Measurements from ENCODE around the gene ALKBH1. TPM values are rescaled to one million over a fixed set of nuclear protein-coding genes. Genes with fewer than 3 reads are reported as not detected.
"Not testable (repeated sequence)": the region's sequence is repeated elsewhere in the genome, so short reads cannot be mapped to it uniquely, and the experiment has no call there.

Gene ALKBH1
- total RNA-seq, 4 donors from 2014 or later = 5.2 to 15.6 (median 10.4) TPM

DNA sequence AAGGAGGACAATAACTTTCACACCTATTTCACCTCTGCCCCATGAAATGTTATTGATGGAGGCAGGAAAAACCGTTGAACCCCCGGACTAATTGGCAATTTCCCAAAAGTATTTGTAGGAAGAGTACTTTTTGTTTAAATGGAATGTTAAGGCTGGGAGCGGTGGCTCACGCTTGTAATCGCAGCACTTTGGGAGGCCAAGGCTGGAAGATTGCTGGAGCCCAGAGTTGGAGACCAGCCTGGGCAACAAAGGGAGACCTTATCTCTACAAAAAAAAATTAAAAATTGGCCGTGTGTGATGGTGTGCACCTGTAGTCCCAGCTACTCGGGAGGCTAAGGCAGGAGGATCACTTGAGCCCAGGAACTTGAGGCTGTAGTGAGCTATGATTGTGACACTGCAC is 65.4 kb downstream of the ALKBH1 start:
- DNase-seq = no peak
- 23 to 47% methylated on average over 3 to 7 of the region's 7 CpGs for WGBS, 2 donors (ENCODE audit: low coverage in 1 of 2)
- Histone ChIP-seq H3K27ac (peak overlapping the region; percentile 60 to 80 (median 73)), H3K9me3 (no peaks in the 10 kb centered on the region), H3K36me3 (no peaks in the 10 kb centered on the region), H3K27me3 (no peaks in the 10 kb centered on the region), H3K4me3 (peak overlapping the region in 3 of 4 donors; percentile 27 to 49 (median 28)), H3K4me1 (peaks cover 5 to 17% (median 13%) of the 10 kb centered on the region in 4 donors)
- in situ Hi-C loops (cut with MboI; ENCODE audit: low pct_ligation_motif_present in 1 of 4, low pct_unique_long_range_greater_than_20kb in 1 of 4, low sequenced_read_pairs in 3 of 4) (no loop called here), intact Hi-C loops (cut with DNase I; ENCODE audit: low total_unique reads) (no loop called here)
- TF ChIP-seq EP300 (IDR thresholded peaks at IDR 0.05; ENCODE audit: low read depth) (no peak), POLR2AphosphoS5 (IDR thresholded peaks at IDR 0.05) (no peak), POLR2A (IDR thresholded peaks at IDR 0.05) (no peak)
- TF ChIP-seq, protein P1, sequence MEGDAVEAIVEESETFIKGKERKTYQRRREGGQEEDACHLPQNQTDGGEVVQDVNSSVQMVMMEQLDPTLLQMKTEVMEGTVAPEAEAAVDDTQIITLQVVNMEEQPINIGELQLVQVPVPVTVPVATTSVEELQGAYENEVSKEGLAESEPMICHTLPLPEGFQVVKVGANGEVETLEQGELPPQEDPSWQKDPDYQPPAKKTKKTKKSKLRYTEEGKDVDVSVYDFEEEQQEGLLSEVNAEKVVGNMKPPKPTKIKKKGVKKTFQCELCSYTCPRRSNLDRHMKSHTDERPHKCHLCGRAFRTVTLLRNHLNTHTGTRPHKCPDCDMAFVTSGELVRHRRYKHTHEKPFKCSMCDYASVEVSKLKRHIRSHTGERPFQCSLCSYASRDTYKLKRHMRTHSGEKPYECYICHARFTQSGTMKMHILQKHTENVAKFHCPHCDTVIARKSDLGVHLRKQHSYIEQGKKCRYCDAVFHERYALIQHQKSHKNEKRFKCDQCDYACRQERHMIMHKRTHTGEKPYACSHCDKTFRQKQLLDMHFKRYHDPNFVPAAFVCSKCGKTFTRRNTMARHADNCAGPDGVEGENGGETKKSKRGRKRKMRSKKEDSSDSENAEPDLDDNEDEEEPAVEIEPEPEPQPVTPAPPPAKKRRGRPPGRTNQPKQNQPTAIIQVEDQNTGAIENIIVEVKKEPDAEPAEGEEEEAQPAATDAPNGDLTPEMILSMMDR (IDR thresholded peaks at IDR 0.05) = no peak

DNA sequence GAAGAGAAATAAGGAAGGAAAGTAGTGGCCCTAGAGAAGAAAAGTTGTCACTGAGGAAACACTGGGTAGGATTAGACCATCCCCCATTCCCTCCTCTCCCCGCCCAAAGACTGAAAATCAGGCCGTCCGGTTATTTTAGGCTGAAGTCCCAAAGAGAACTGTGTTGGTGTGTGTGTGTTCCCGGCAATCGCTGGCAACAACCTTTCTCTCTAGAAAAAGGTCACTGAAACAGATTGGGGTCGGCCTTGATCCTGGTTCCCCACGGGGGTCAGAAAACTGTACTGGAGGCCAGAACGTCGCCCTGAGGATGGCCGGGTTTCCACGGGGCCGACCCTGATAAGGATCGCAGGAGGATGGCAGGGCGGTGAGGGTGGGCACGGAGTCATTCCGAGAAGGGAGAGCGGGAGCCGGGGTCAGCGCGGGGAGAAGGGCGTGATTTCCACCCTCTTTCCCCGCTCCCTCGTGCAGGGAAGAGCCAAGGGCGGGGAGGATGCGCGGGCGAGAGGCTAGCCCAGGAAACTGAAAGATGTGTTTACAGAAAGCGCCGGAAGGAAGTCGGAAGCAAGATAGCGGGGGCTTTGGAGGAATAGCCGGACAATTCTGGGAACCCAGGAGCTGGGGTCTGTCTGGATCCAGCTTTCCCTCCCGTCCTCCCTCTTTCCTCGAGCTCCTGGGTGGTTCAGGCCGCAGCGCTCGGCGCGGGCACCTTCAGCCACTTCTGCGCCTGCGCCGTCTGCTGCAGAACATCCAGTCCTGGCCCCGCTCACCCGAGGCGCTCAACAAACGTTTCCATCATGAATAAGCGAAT is 66.1 kb downstream of the ALKBH1 start:
- H3K4me3 ChIP-seq = peak overlapping the region; percentile 1 to 49 (median 28)
- intact Hi-C loops (cut with DNase I; ENCODE audit: low total_unique reads) = no loop called here
- peak; percentile 76 for DNase-seq
- WGBS, 2 donors (ENCODE audit: low coverage in 1 of 2) = 16 to 22% methylated on average over 8 to 47 of the region's 47 CpGs
- H3K27ac ChIP-seq = peak overlapping the region; percentile 60 to 80 (median 73)
- H3K36me3 ChIP-seq = no peaks in the 10 kb centered on the region
- peaks cover 5 to 15% (median 13%) of the 10 kb centered on the region in 4 donors for H3K4me1 ChIP-seq
- TF ChIP-seq POLR2AphosphoS5 (IDR thresholded peaks at IDR 0.05) (peak in 2 of 3 donors; percentile 21 to 24), EP300 (IDR thresholded peaks at IDR 0.05; ENCODE audit: low read depth) (no peak), POLR2A (IDR thresholded peaks at IDR 0.05) (peak; percentile 39)
- TF ChIP-seq, protein P1 (IDR thresholded peaks at IDR 0.05) = no peak
- in situ Hi-C loops (cut with MboI; ENCODE audit: low pct_ligation_motif_present in 1 of 4, low pct_unique_long_range_greater_than_20kb in 1 of 4, low sequenced_read_pairs in 3 of 4) = no loop called here
- no peaks in the 10 kb centered on the region for H3K27me3 ChIP-seq
- no peaks in the 10 kb centered on the region for H3K9me3 ChIP-seq

GRCh38 chr14:77640756-77641533 is 66.9 kb downstream of the ALKBH1 start:
- 59 to 88% methylated on average over 6 to 16 of the region's 16 CpGs for WGBS, 2 donors (ENCODE audit: low coverage in 1 of 2)
- Histone ChIP-seq H3K27me3 (no peaks in the 10 kb centered on the region), H3K4me1 (peaks cover 5 to 15% (median 13%) of the 10 kb centered on the region in 4 donors), H3K4me3 (peak overlapping the region in 2 of 4 donors; percentile 28 to 49), H3K36me3 (no peaks in the 10 kb centered on the region), H3K27ac (peak overlapping the region; percentile 60 to 80 (median 73)), H3K9me3 (no peaks in the 10 kb centered on the region)
- DNase-seq = peak; percentile 27
- in situ Hi-C loops (cut with MboI; ENCODE audit: low pct_ligation_motif_present in 1 of 4, low pct_unique_long_range_greater_than_20kb in 1 of 4, low sequenced_read_pairs in 3 of 4) (no loop called here), intact Hi-C loops (cut with DNase I; ENCODE audit: low total_unique reads) (no loop called here)
- no peak for TF ChIP-seq POLR2AphosphoS5 (IDR thresholded peaks at IDR 0.05)
- TF ChIP-seq, protein P1 (IDR thresholded peaks at IDR 0.05) = no peak

- Histone ChIP-seq H3K36me3 (no peaks in the 10 kb centered on the region), H3K27me3 (no peaks in the 10 kb centered on the region), H3K9me3 (no peaks in the 10 kb centered on the region), H3K4me3 (no peak overlapping the region), H3K27ac (no peak overlapping the region), H3K4me1 (peaks cover 5 to 15% (median 13%) of the 10 kb centered on the region in 4 donors)
- in situ Hi-C loops (cut with MboI; ENCODE audit: low pct_ligation_motif_present in 1 of 4, low pct_unique_long_range_greater_than_20kb in 1 of 4, low sequenced_read_pairs in 3 of 4) = no loop called here
- DNase-seq = no peak
- TF ChIP-seq POLR2AphosphoS5 (IDR thresholded peaks at IDR 0.05) = no peak
- no peak for TF ChIP-seq EP300 (IDR thresholded peaks at IDR 0.05; ENCODE audit: low read depth)
- TF ChIP-seq, protein P1 (IDR thresholded peaks at IDR 0.05) = no peak
- TF ChIP-seq POLR2A (IDR thresholded peaks at IDR 0.05) = no peak
- intact Hi-C loops (cut with DNase I; ENCODE audit: low total_unique reads) = no loop called here
- WGBS, 2 donors (ENCODE audit: low coverage in 1 of 2) = 76 to 90% methylated on average over 2 of the region's 2 CpGs
Observed at GRCh38 chr14:77638771-77639171, 69.1 kb downstream of the ALKBH1 start.

DNA sequence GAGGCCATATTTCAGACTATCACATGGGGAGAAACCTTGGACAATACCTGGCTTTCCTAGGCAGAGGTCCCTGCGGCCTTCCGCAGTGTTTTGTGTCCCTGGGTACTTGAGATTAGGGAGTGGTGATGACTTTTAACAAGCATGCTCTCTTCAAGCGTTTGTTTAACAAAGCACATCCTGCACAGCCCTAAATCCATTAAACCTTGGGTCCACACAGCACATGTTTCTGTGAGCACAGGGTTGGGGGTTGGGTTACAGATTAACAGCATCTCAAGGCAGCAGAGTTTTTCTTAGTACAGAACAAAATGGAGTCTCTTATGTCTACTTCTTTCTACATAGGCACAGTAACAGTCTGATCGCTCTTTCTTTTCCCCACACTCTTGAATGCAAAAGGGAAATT is 72.0 kb downstream of the ALKBH1 start:
- H3K4me1 ChIP-seq; H3K9me3 ChIP-seq; H3K27ac ChIP-seq; H3K27me3 ChIP-seq; H3K4me3 ChIP-seq; in situ Hi-C loops (cut with MboI; ENCODE audit: low pct_ligation_motif_present in 1 of 4, low pct_unique_long_range_greater_than_20kb in 1 of 4, low sequenced_read_pairs in 3 of 4); H3K36me3 ChIP-seq; DNase-seq: not testable (repeated sequence)
- intact Hi-C loops (cut with DNase I; ENCODE audit: low total_unique reads) = loop anchor here (1.0 kb wide), 1 partner anchor 30 kb away; no protein-coding TSS in a partner anchor
- 74 to 100% methylated on average over 1 to 4 of the region's 4 CpGs for WGBS, 2 donors (ENCODE audit: low coverage in 1 of 2)

DNA sequence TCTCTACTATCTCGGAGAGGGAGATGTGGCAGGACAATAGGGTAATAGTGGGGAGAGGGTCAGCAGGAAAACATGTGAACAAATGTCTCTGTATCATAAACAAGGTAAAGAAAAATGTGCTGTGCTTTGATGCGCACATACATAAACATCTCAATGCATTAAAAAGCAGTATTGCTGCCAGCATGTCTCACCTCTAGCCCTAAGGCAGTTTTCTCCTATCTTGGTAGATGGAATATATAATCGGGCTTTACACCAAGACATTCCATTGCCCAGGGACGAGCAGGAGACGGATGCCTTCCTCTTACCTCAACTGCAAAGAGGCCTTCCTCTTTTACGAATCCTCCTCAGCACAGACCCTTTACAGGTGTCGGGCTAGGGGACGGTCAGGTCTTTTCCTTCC is 72.4 kb downstream of the ALKBH1 start:
- WGBS, 2 donors (ENCODE audit: low coverage in 1 of 2) = 83 to 90% methylated on average over 1 to 8 of the region's 8 CpGs
- in situ Hi-C loops (cut with MboI; ENCODE audit: low pct_ligation_motif_present in 1 of 4, low pct_unique_long_range_greater_than_20kb in 1 of 4, low sequenced_read_pairs in 3 of 4); intact Hi-C loops (cut with DNase I; ENCODE audit: low total_unique reads); H3K4me3 ChIP-seq; H3K36me3 ChIP-seq; H3K4me1 ChIP-seq; H3K27ac ChIP-seq; H3K27me3 ChIP-seq; H3K9me3 ChIP-seq; DNase-seq: not testable (repeated sequence)

Data from transverse colon (tissue), 4 donors.